Body of pancreas (tissue), 4 donors: ENCODE measurements around the gene ALDH1L2. TPM values are rescaled to one million over a fixed set of nuclear protein-coding genes. Genes with fewer than 3 reads are reported as not detected.

Source experiments
- ATAC-seq: fragments of 150-250 bp; one replicate; pipeline ENCODE4 v1.9.1; 2016
- DNase-seq, 4 donors: peaks; one replicate each; pipeline ENCODE4 v3.0.0-alpha.2; 2019
- H3K27ac ChIP-seq, 4 donors: fragments of 200-600 bp; sonication (generic); 1 replicate in 3 of 4; 2 replicates in 1 of 4; pipeline versions ENCODE4 v1.5.1 to v1.6.1; 2016 to 2019; ENCODE audit warnings: mild to moderate bottlenecking in 1 of 4, mixed read lengths in 1 of 4, moderate library complexity in 1 of 4
- H3K27me3 ChIP-seq, 2 donors: fragments of 200-600 bp; sonication (generic); one replicate each; pipeline ENCODE4 v1.6.0; 2016; ENCODE audit warnings: mild to moderate bottlenecking in 1 of 2
- H3K36me3 ChIP-seq, 2 donors: fragments of 200-600 bp; sonication (generic); replicated peaks in 1 of 2; 2 replicates each; pipeline ENCODE4 v1.5.1; 2016; ENCODE audit warnings: low read depth in 2 of 2; ENCODE audit not compliant: insufficient read depth in 1 of 2
- H3K4me1 ChIP-seq: fragments of 200-600 bp; sonication (generic); one replicate; pipeline ENCODE4 v1.6.0; 2016
- H3K4me3 ChIP-seq, 2 donors: fragments of 200-600 bp; sonication (generic); 1 replicate in 1 of 2; 2 replicates in 1 of 2; pipeline ENCODE4 v1.5.1; 2016 to 2019
- H3K9me3 ChIP-seq, 3 donors: fragments of 200-600 bp; sonication (generic); 1 replicate in 2 of 3; 2 replicates in 1 of 3; pipeline ENCODE4 v1.5.1; 2016
- POLR2A ChIP-seq, 3 donors: fragments of 450-650 bp; IDR thresholded peaks; one replicate each; pipeline ENCODE4 v1.6.1; 2016; ENCODE audit warnings: antibody characterized with exemption in 3 of 3, mild to moderate bottlenecking in 2 of 3
- WGBS, 2 donors: methylation state at CpG; one replicate each; pipeline ENCODE4 v1.1.5; 2017; 5-methylcytosine and 5-hydroxymethylcytosine counted together
- intact Hi-C: fragments of 100-400 bp; cut with DNase I; formaldehyde crosslinking; loops from one replicate; pipeline ENCODE4 v1.15.1; 2023
- total RNA-seq, 2 donors: library from RNA; depleted of rRNA; stranded (reverse); fragments of >200 nt; gene quantifications; one replicate each; pipeline ENCODE4 v1.1.0, GENCODE V29; 2016
- TF ChIP-seq, protein P1 (sequence below), 7 experiments: fragments of 450-650 bp in 4 of 7; fragments of 200-600 bp in 3 of 7; sonication (generic) in 3 of 7; IDR thresholded peaks; one replicate each; pipeline ENCODE4 v1.5.1; 2016 to 2019; ENCODE audit warnings: antibody characterized with exemption in 7 of 7

Gene ALDH1L2
- total RNA-seq, 2 donors from 2014 or later: 31.1 to 71.2 TPM

DNA sequence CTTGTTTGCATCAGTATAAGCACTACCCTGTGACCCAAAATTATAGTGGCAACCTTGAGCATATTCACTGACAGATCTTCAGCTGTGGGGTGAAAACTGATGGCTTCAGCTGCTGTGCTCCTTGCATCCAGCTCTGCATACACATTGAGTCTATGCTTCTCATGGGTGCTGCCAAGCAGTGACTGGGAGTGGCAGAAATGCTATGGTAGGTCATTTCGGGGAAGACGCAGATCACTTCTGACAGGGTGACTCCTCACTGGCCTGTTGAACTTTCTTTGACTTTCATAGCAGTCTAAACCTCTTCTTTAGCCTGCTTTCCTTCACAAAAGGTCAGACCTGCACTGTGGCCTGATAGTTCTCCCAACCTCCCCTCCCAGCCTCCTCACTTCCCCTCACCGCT, 5.6 kb upstream of the ALDH1L2 start:
- no peak for TF ChIP-seq POLR2A (IDR thresholded peaks at IDR 0.05)
- TF ChIP-seq, protein P1, sequence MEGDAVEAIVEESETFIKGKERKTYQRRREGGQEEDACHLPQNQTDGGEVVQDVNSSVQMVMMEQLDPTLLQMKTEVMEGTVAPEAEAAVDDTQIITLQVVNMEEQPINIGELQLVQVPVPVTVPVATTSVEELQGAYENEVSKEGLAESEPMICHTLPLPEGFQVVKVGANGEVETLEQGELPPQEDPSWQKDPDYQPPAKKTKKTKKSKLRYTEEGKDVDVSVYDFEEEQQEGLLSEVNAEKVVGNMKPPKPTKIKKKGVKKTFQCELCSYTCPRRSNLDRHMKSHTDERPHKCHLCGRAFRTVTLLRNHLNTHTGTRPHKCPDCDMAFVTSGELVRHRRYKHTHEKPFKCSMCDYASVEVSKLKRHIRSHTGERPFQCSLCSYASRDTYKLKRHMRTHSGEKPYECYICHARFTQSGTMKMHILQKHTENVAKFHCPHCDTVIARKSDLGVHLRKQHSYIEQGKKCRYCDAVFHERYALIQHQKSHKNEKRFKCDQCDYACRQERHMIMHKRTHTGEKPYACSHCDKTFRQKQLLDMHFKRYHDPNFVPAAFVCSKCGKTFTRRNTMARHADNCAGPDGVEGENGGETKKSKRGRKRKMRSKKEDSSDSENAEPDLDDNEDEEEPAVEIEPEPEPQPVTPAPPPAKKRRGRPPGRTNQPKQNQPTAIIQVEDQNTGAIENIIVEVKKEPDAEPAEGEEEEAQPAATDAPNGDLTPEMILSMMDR (IDR thresholded peaks at IDR 0.05): no peak
- Histone ChIP-seq H3K9me3 (no peaks in the 10 kb centered on the region), H3K27me3 (no peaks in the 10 kb centered on the region), H3K4me3 (no peak overlapping the region), H3K4me1 (peaks cover 4% of the 10 kb centered on the region), H3K27ac (no peak overlapping the region), H3K36me3 (no peaks in the 10 kb centered on the region)
- ATAC-seq (no peak), DNase-seq (no peak)
- 84 to 90% methylated on average over 3 of the region's 3 CpGs for WGBS, 2 donors
- intact Hi-C loops: no loop called here

DNA sequence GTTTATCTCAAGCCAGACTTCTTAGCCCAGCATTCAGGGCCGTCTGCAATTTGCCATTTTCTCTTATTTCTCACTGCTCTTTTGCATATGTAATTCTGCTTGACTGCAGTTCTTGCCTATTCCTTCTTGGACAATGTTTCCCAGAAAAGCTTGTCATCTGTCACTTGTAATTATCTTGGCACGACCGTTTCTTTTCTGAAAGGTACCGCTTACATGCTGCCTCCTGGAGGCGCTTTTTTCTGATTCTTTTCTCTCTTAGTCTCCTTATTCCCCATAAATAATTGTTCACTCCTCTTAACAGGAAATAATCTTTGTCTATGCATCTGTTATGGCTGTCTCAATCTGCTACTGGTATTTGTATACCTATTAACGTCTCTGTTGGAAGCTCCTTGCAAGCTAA, 1.2 kb upstream of the ALDH1L2 start:
- H3K9me3 ChIP-seq: no peaks in the 10 kb centered on the region
- H3K36me3 ChIP-seq: no peaks in the 10 kb centered on the region
- no peak overlapping the region for H3K27ac ChIP-seq
- intact Hi-C loops: no loop called here
- H3K4me1 ChIP-seq: peaks cover 20% of the 10 kb centered on the region
- H3K4me3 ChIP-seq: no peak overlapping the region
- TF ChIP-seq, protein P1 (IDR thresholded peaks at IDR 0.05): no peak
- no peak for TF ChIP-seq POLR2A (IDR thresholded peaks at IDR 0.05)
- WGBS, 2 donors: 43 to 54% methylated on average over 6 of the region's 6 CpGs
- no peaks in the 10 kb centered on the region for H3K27me3 ChIP-seq
- ATAC-seq (no peak), DNase-seq (no peak)

DNA sequence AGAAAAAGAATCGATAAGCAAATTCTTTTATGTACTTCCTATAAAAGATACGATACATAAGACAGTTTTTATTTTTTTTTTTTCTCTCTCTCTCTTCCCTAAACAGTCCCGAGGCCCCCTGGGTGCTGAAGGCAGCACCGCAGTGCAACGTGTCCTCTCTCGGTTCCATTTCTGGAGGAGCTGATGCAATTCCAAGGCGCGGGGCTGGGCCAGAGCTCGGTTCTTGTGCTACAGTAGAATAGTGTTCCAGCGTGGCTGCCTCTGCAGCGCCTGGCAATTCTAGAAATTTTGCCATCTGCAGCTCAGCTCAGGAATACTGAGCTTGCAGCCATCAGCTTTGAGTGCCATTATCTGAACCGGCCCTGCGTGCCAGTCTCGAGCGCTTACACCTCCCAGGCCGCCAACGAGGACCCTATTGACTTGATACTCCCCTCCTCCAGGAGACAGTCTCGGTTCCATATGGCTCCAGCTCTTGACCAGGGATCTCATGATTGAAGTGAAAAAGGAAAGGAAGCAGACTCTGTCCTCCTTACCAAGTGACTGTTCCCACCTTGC, 630 bp downstream of the ALDH1L2 start:
- no peaks in the 10 kb centered on the region for H3K36me3 ChIP-seq
- DNase-seq (peak; percentile 68 to 74 (median 70)), ATAC-seq (peak; percentile 54)
- H3K4me3 ChIP-seq: peak overlapping the region; percentile 40 to 80
- TF ChIP-seq POLR2A (IDR thresholded peaks at IDR 0.05): peak in 2 of 3 donors; percentile 16 to 36
- TF ChIP-seq, protein P1 (IDR thresholded peaks at IDR 0.05): peak in 2 of 7 experiments; percentile 16 to 25
- H3K9me3 ChIP-seq: no peaks in the 10 kb centered on the region
- 13 to 15% methylated on average over 12 to 18 of the region's 18 CpGs for WGBS, 2 donors
- peaks cover 25% of the 10 kb centered on the region for H3K4me1 ChIP-seq
- no peaks in the 10 kb centered on the region for H3K27me3 ChIP-seq
- intact Hi-C loops: no loop called here
- peak overlapping the region; percentile 25 to 87 (median 81) for H3K27ac ChIP-seq

DNA sequence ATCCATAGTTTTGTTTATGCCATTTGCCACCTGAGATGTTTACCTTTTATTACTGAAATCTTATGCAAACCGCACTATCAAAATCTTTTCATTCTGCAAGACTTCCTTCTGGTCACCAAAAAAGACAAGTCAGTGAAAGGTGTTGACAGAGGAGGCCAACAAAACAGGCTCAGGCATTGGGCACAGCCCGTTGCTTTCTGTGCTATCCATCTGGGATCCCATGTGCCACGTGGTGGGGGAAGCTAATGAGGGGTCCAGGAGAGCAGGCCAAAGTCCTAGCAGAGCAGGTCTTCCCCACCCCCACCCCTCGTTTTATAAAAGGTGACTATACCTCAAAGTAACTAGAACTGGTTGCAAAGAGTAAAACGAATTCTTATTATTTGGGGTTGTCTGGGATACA, 1.2 kb downstream of the ALDH1L2 start:
- ATAC-seq: no peak
- Histone ChIP-seq H3K9me3 (no peaks in the 10 kb centered on the region), H3K36me3 (no peaks in the 10 kb centered on the region), H3K27ac (peak overlapping the region; percentile 55 to 87 (median 81)), H3K4me3 (peak overlapping the region; percentile 4 to 80), H3K27me3 (no peaks in the 10 kb centered on the region), H3K4me1 (peaks cover 25% of the 10 kb centered on the region)
- WGBS, 2 donors: 19 to 31% methylated on average over 5 of the region's 5 CpGs
- intact Hi-C loops: no loop called here
- TF ChIP-seq POLR2A (IDR thresholded peaks at IDR 0.05): no peak
- TF ChIP-seq, protein P1 (IDR thresholded peaks at IDR 0.05): no peak
- DNase-seq: peak; percentile 18 to 31 (median 22)
